HG03460 (cell line): ENCODE results near the gene VAV2.

Source experiments
- ATAC-seq: cut with Tn5 transposase; IDR thresholded peaks from one replicate; pipeline ENCODE4 v1.9.1; 2021; ENCODE audit not compliant: unreplicated experiment

VAV2 gene

DNA sequence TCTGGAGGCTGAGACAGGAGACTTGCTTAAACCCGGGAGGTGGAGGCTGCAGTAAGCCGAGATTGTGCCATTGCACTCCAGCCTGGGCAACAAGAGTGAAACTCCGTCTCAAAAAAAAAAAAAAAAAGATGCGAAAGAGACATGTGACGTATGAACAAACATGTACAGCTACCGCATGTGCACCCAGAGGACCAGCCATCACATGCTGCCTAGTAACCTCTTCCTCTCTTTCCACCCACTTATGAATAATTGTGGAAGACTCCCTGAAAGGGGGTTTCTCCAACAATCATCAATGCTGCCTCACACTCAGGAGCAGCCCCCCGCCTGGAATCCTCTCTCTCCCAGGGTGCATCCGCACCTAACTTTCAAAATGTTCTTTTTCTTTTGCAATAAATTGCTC is 256.2 kb downstream of the VAV2 start:
- no peak for ATAC-seq

DNA sequence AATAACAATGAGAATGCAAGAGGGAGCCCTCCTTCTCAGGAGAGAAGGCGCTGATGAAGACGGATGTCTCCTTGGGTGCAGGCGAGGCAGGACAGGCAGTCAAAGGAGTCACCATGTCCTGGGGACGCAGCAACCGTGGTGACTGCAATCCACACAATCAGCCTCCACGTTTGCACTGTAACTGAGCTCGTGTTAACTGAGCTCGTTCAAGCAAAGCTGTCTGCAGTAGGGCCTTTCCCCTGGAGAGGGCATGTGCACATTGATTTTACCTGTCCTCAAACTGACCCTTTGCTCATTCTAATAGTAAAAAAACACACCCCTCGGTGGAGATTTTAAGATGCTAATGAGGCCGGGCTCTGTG is 256.7 kb downstream of the VAV2 start:
- no peak for ATAC-seq

DNA sequence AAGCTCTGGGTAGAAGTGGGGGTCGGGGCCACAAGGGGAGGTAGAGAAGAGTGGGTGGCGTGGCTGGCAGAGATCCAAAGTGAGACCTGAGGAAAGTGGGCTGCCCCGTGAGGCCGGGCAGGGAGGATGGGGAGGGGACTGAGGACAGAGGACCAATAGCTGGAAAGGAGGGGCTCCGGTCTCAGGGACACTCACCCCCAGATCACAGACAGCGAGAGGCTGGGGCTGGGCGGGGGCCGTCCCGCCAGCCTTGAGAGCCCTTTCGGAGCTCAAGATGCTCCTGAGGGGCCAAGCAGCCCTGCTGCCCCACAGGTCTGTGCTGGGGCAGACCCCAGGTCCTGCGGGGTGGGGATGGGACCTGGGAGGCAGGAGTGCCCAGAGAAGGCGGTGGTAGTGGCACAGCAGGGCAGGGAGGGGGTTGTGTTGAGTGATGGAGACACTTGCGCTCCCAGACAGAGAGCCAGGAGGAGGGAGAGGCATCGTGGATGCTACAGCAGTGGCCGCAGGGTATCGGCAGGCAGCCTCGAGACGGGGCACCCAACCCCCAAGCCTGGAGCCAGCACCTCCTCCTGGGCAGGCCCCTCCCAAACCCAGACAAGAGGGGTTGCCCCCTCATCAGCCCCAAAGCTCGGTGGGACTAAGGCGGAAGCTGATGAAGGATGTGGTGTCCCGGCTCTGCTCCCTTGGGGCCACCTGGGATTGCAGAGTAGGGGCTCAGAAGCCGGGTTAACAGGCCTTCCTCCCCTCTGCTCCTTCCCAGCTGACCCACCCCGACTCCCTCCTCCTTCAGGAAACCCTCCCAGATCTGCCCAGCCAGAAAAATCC is 257.3 kb downstream of the VAV2 start:
- ATAC-seq: no peak

DNA sequence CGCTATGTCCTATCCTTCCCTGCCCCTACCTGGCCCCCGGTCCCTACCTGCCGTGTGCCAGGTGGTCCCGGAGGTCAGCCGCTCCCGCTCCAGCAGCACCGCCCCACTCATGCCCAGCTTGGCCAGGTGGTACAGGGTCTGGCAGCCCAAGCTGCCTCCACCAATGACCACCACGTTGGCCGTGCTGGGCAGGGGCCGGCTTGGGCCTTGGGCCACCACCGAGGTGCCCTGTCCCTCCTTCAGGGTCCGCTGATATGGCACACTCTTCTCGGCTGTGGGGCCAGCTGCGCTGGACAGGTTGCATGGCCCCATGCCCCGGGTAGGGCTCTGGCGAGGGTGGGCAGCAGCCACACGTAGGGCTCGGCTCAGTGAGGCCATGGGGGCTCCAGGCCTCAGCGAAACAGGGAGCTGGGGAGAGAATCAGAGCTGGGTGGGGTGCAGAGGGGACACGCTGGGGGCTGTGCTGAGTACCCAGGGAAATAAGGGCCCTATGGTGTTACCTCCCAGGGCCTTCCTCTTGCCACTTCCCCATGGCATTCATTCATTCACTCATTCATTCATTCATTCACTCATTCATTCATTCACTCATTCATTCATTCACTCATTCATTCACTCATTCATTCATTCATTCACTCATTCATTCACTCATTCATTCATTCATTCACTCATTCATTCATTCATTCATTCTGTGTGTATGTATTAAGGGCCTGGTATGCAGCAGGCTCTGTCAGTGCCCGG is 258.2 kb downstream of the VAV2 start:
- no peak for ATAC-seq

DNA sequence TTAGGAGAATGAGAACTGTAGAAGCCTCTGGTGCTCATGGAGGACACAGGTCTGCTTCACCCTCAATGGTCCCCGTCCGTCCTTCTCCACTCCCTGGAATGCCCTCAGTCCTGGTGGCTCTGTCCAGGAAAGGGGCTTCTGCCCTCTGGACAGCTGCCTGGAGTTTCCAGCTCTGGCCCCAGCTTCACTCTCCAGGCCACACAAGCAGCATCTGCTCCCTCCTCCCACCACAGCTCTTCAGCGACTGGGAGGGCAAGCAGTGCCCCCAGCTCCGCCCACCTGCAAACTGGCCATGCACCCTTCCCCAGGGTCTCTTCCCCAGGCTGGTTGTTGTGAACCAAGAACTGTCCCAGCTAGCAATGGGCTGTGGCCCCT is 258.7 kb downstream of the VAV2 start:
- no peak for ATAC-seq

DNA sequence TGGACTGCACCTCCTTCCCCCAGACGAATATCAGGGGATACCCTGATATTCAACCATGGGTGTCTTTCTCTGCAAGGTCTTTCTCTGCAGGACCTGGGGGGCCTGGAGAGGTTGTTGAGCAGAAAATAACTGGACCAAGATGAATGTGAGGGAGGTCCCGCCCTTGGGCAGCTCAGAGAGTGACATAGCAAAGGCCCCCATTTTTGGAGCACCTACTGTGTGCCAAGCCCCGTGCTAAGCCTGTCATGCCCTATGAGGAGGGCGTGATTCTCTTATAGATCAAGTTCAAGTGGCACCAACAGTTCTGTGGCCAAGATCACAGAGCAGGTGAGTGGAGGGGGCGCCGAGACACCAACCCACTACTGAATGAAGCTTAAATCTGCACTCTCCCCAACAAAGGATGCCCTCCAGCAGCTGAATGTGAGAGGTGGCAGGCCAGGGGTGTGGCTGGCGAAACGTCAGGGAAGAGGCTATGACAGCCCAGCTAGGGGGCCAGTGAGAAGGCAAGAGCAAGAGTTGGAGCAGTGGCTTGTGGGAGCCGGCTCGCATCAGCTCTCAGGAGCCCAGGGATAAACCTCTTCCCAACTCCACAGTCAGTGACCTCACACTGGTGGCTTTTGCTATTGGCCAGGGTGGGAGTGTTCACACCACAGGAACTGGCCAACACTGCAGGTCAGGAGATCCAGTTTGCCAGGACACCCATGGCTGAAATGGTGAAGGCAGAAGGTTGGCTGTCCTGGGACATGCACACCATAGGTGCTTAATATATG is 259.3 kb downstream of the VAV2 start:
- ATAC-seq: no peak

DNA sequence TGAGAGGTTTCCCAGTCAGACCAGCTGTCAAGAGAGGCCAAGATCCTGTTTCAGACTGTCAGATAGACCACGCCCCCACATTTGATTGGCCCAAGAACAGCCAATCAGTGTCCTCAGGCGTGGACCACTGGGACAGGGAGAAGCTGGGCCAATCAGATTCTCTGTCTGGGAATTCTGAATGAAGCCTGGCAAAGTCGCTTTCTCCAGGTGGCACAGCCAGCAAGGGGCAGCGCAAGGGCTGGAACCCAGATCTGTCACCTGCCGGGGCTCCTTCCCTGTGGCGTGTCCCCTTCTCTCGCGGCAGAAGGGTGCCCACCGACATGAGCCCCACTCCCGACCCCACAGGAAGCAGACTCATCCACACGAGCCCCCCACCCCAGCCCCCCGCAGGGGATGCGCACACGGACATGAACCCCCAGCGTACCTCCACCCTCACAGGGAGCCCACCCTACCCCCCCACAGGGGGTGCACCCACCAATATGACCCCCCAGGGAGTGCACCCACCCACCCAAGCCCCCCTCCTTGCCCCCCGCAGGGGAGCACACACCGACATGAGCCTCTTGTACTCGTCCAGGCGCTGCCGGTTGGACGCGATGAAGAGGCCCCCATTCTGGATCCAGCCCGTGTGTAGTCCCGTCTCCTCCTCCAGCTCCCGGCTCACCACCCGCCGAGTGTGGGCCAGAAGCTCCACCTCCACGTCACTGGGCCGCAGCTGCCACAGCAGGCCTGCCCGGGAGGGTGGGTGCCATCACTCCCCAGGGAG is 260.1 kb downstream of the VAV2 start:
- ATAC-seq: no peak

DNA sequence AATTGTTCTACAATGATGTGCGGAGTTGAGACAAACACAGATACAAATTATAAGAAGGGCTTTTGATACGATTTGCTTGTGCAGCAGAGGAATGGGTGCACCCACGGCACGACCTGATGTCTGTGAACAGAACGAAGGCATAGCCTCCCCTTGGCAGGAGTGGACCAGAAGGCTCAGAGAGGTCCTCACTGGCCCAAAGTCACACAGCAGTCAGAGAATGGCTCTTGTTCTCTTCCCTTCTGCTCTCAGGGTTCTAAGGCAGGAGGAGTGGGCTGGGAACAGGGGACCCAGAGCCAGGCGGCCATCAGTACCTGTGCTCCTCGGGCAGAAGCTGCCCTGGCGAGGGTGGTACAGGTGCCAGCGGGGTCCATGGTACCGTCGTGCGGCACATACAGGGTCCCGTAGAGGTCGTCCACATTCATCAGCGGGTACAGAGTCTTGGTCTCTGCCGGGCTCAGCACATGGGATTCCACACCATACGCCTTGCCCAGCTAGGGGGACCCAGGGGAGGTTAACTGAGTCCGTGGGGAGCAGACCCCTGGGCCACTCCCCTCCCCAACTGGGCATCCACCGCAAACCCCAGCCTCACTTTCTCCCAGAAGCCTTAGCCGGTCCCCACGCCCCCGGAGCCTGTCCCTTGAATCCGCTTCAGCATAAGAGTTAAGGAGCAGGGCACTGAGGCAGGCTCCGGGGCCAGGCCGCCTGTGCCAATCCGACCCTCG is 261.0 kb downstream of the VAV2 start:
- no peak for ATAC-seq

DNA sequence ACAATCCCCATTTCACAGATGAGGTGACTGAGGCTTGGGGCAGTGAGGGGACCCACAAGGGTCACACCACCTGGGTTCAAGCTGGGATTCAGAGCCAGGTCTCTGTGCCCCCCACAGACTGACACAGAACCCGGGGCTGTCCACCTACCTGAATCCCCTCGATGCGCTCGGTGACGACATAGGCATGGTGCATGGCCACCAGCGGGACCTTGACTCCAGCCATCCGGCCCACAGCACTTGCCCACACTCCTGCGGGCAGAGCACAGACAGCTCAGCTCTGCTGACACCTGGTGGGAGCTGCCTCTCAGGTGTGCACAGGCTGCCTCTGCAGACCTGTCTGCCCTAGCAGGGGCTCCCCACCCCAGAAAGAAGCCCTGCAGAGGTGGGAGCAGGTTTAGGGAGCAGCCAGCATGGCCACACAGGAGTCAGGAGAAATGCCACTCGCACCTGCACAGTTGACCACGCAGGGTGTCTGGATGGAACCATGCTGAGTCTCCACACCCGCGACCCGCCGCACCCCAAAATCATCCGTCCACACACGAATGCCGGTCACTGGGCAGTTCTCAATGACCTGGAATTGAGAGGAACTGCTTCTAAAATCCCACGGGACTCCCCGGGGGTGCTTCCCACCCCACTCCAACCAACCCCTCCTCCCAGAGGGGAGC is 262.4 kb downstream of the VAV2 start:
- ATAC-seq: no peak

DNA sequence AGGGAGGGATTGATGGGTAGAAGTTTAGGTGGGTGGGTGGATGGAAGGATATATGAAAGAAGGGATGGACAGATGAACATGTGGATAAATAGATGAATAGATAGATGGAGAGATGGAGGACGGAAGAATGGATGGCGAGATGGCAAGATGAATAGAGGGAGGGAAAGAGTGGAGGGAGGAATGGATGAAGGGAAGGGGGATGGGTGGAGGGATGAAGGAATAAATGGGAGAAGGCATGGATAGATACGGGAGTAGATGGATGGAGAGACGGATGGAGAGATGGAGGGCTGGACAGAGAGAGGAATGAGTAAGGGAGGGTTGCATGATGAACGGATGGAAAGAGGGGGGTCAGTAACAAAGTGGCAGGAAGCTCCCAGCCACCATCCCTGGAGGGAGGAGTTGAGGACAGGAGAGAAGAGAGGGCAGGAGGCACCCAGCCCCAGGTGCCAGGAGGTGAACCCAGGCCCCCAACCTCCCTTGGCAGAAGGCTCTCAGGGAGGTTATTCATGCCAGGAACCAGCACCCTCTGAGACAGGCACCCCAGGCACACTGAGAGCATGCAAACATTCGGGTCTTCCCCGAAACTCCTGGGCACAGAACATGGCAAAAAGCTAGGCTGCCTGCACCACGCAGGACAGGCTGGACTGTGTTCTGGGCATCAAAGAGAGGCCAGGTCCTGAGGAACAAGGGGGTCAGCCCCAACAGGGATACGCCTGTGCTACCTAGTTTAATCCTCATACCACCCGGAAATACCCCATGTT is 263.1 kb downstream of the VAV2 start:
- no peak for ATAC-seq

DNA sequence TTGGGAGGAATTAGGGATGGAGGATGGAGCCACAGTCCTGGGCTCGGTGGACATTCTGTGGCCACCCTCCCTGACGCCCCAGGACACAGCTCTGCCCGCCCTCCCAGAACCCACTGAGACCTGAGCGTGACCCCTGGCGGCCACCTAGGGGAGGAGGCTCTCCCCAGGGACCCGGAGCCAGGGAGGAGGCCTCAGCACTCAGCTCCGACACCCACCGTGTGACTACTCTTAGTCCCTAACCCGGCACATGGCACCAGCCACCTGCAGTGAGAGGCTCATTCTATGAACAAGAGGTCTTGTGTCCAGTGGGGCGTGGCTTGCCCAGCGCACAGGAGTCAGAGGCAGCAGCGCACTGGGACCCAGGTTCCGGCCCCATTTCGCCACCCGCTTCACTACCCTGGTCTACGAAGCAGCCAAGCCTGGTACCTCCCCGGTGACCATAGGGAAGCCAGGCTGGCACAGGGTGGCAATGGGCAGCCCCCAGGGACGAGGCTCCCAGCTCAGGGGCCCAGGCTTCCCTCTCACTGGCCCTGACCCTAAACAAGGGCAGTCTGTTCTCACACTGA is 264.2 kb downstream of the VAV2 start:
- ATAC-seq: no peak

DNA sequence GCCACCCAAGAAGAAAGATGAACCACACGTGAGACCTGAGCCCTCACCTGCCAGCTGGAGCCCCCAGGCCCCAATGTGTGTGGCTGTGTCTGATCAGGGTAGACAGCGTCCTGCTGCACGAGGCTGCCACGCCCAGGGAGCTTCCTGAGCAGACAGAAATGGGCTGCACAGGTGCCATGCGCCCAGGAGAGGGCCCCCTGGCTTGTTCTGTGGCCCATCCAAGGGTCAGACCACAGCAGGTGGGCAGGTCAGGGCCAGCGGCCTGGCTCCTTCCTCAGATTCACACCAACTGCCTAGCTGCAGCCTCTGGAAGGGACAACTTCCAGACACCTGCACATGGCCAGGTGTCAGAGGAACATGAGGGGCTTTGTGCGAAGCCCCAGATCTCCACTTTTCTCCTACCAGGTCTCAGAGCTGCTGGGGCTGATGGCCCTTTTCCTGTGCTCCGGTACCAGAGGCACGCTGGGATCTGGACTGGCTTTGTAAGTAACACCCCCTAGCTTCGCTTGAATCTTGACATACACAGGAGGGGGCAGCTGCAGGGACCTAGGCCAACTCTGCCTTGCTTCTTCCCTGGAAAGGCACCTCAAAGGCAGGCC is 264.7 kb downstream of the VAV2 start:
- ATAC-seq: no peak

DNA sequence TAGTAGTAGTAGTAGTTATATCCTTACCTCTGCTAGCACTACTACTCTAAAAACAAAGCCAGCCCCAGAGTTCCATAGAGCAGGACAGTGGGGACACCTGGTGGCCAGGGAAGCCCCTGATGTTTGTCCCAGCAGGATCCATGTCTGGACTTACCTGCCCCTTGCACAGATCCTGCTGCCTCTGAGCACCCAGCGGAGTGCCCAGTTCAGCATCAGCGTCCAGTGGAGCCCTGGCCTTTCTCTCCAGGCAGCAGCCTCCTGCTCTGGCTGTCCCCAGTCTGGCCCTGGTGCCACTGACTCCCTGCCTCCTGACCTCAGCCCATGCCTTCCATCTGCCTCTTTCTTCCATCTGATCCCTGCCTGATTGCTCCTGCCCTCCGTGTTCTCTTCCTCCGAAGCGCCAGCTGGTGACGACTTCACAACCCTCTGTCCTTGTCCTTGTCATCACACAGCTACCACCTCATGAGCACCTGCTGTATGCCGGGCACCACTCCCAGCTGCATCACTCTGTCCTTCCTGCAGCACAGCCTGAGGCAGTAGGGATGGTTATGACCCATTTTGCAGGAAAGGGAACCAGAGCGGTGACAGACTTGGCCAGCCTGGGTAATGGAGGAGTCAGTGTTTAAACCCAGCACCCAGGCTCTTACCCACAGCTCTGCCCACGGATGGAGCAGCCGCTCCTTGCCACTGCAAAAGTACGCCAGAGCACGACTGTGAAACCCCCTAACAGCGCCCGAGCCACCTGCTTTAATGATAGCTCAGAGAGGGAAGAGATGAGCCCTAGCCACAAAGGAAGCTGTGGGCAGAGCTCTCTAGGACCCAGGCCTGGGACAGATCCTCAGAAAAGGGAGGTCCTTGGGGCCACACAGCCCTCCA is 265.5 kb downstream of the VAV2 start:
- no peak for ATAC-seq

DNA sequence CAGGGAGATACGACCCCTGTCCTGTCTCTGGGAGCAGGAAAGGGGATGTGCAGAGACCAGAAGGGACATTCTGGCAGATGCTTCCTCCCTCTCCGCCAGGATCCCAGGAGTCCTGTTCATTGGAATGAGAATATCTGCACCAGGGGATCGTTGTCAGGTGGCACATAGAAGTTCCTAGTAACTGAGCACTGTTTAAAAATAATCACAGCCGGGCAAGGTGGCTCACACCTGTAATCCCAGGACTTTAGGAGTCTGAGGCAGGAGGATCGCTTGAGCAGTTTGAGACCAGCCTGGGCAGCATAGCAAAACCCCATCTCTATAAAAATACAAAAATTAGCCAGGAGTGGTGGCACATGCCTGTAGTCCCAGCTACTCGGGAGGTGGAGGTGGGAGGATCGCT is 266.2 kb downstream of the VAV2 start:
- no peak for ATAC-seq

DNA sequence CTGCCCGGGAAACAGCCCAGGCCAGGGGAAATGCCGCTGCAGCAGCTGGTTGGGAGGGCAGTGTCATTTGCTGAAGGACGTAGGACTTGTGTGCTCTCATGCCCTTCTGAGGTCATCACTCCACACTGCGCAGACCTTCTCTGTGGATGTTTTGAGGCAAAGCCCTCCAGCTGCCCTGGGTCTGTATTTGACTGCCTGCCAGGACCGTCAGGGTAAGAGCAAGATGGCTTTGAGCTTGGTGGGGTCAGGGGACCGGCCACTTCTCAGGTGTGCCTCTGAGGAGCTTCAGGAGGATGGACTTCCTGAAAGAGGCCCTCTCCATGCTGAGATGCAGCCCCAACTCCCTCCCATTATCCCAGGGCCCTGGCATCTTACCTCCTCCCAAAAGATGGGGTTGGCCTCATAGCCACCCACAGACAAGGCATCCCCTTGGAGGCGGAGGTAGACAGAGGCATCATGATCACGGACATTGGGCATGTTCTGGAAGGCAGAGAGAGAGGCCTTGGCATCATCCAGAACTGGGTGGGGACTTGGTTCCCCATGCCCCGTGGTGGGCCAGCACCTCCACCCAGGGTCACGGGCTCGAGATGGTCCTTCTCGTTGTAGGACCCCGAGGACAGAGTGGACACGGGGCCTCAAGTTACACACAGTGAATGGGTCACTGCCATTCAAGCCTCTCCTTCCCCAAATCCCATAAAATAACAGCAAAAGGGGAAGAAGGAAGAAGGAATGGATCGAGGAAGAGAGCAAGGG is 273.4 kb downstream of the VAV2 start:
- no peak for ATAC-seq

DNA sequence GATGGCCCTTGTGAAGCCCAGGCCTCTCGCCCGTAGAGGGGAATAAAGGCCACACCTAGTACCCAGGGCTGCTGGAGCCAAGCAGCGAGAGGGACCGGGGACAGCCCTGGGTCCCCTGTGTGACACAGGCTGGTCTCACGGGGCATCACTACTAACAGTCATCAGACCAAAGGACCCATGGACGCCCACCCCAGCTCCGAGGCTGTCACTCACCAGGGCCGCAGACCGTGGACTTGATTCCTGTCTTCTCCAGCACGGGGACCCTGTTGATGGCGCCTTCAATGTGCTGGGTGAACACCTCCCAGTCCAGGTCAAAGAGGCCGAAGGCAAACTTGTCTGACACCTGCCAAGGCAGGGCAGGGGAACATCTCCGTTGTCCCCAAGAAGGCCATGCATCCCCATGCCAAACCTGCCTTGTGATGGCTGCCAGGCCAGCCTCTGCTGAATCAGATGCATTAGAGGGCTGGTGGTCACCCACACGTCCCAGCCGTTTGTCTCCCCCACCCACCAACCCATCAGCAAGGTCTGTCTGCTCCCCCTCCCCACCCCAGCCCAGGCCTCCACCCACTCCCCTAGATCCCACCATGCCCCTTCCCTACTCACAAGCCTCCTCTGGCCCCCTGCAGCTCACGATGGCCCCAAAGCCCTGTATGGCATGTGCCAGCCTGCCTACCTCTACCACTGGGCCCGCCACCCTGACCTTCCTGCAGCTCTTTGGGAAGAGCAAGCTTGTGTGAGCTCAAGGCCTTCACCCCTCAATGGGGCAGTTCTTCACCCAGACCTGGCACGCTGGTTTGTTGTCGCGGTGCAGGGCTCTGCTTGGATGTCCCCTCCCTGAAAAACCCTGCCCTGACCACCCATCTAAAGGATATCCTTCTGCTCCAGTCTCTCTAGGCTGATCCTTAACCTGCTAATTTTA is 274.8 kb downstream of the VAV2 start:
- ATAC-seq: no peak
